GM12878 (cell line): ENCODE measurements around the gene PLPP6. TPM values are rescaled to one million over a fixed set of nuclear protein-coding genes. Genes with fewer than 3 reads are reported as not detected.

Experiments used
- BCL3 ChIP-seq: IDR thresholded peaks from 2 replicates; pipeline ENCODE4 v1.6.1; 2011; ENCODE audit warnings: borderline replicate concordance, low read depth, mild to moderate bottlenecking, moderate library complexity, low read length; ENCODE audit not compliant: insufficient read depth, poor library complexity, severe bottlenecking
- CHD4 ChIP-seq: fragments of 200-600 bp; sonication (generic); IDR thresholded peaks from 2 replicates; pipeline ENCODE4 v1.6.1; 2016; ENCODE audit warnings: mild to moderate bottlenecking
- FOXK2 ChIP-seq: fragments of 450-650 bp; IDR thresholded peaks from 2 replicates; pipeline ENCODE4 v1.6.1; 2017; ENCODE audit warnings: mild to moderate bottlenecking, moderate library complexity
- PRDM15 ChIP-seq: fragments of 450-650 bp; formaldehyde crosslinking; IDR thresholded peaks from 2 replicates; pipeline ENCODE4 v1.4.0; 2020; ENCODE audit warnings: mild to moderate bottlenecking, moderate library complexity
- ZNF592 ChIP-seq: fragments of 450-650 bp; IDR thresholded peaks from 2 replicates; pipeline ENCODE4 v1.6.1; 2017; ENCODE audit warnings: mild to moderate bottlenecking, moderate library complexity
- polyA plus RNA-seq, 11 experiments: library from polyadenylated mRNA; depleted of rRNA in 4 of 11; unstranded in 6 of 11; stranded (reverse) in 5 of 11; fragments of >200 nt; fragmentation: Nextera tagmentation in 4 of 11; fragmentation: Illumina TruSeq in 1 of 11; extraction: Ambion mirVana in 4 of 11; extraction: Trizol in 1 of 11; gene quantifications; 1 replicate in 1 of 11; 2 replicates in 10 of 11; pipeline versions ENCODE4 v1.2.1 to v1.2.3, GENCODE V29; 2011 to 2016; ENCODE audit warnings: inconsistent platforms in 2 of 11, missing spikeins in 2 of 11, low read depth in 1 of 11
- total RNA-seq, 4 experiments: library from RNA; depleted of rRNA in 3 of 4; stranded (reverse); fragments of >200 nt in 3 of 4; fragmentation: Illumina TruSeq in 1 of 4; extraction: Trizol in 1 of 4; gene quantifications; 2 replicates each; pipeline versions ENCODE4 v1.2.1 to v1.2.3, GENCODE V29; 2013 to 2021

PLPP6 gene
- total and polyA plus RNA-seq, 10 of the 15 experiments (the other 5 are each of a cell fraction or from before 2014, with no cell fraction given): 1.6 to 11.3 (median 6.9) TPM

GRCh38 chr9:4680173-4680525 is 18.1 kb downstream of the PLPP6 start (continued):
- TF ChIP-seq ZNF592 (no peak), BCL3 (no peak), PRDM15 (CRISPR knock-in tag) (no peak), FOXK2 (no peak), CHD4 (no peak)
